Peyer's patch (tissue), 4 donors: ENCODE measurements around the gene PROSER1. TPM values are rescaled to one million over a fixed set of nuclear protein-coding genes. Genes with fewer than 3 reads are reported as not detected.

ENCODE experiments used
- DNase-seq, 3 donors: peaks; one replicate each; pipeline ENCODE4 v3.0.0-alpha.2; 2017 to 2019
- H3K27ac ChIP-seq, 4 donors: fragments of 200-600 bp; sonication (generic); one replicate each; pipeline ENCODE4 v1.5.1; 2016 to 2019
- H3K27me3 ChIP-seq, 2 donors: fragments of 200-600 bp; sonication (generic); one replicate each; pipeline ENCODE4 v1.5.1; 2019
- H3K36me3 ChIP-seq, 3 donors: fragments of 200-600 bp; sonication (generic); one replicate each; pipeline ENCODE4 v1.5.1; 2016 to 2019
- H3K4me1 ChIP-seq, 4 donors: fragments of 200-600 bp; sonication (generic); one replicate each; pipeline ENCODE4 v1.5.1; 2016 to 2019
- H3K4me3 ChIP-seq, 4 donors: fragments of 200-600 bp; sonication (generic); 1 replicate in 3 of 4; 2 replicates in 1 of 4; pipeline ENCODE4 v1.5.1; 2016 to 2019; ENCODE audit warnings: mild to moderate bottlenecking in 1 of 4
- H3K9me3 ChIP-seq, 4 donors: fragments of 200-600 bp; sonication (generic); one replicate each; pipeline ENCODE4 v1.5.1; 2016 to 2019; ENCODE audit warnings: mild to moderate bottlenecking in 1 of 4
- POLR2A ChIP-seq, 2 donors: fragments of 450-650 bp; IDR thresholded peaks; one replicate each; pipeline ENCODE4 v1.5.1; 2017; ENCODE audit warnings: antibody characterized with exemption in 2 of 2, mild to moderate bottlenecking in 2 of 2, moderate library complexity in 2 of 2
- total RNA-seq, 4 donors: library from RNA; depleted of rRNA; stranded (reverse); fragments of >200 nt; gene quantifications; one replicate each; pipeline ENCODE4 v1.1.0, GENCODE V29; 2016
- TF ChIP-seq, protein P1 (sequence below), 6 experiments: fragments of 450-650 bp in 4 of 6; fragments of 200-600 bp in 2 of 6; sonication (generic) in 1 of 6; IDR thresholded peaks; one replicate each; pipeline ENCODE4 v1.5.1; 2017 to 2019; ENCODE audit warnings: antibody characterized with exemption in 6 of 6, mild to moderate bottlenecking in 3 of 6, moderate library complexity in 1 of 6

Gene PROSER1
- total RNA-seq, 4 donors from 2014 or later, result 36.5 to 84.2 (median 43.0) TPM

- Histone ChIP-seq H3K27ac (no peak overlapping the region), H3K36me3 (peaks cover 0 to 12% (median 0%) of the 10 kb centered on the region in 3 donors), H3K9me3 (no peaks in the 10 kb centered on the region), H3K27me3 (no peaks in the 10 kb centered on the region), H3K4me3 (no peak overlapping the region), H3K4me1 (peaks cover 0 to 21% (median 0%) of the 10 kb centered on the region in 4 donors)
- no peak for TF ChIP-seq POLR2A (IDR thresholded peaks at IDR 0.05)
- TF ChIP-seq, protein P1, sequence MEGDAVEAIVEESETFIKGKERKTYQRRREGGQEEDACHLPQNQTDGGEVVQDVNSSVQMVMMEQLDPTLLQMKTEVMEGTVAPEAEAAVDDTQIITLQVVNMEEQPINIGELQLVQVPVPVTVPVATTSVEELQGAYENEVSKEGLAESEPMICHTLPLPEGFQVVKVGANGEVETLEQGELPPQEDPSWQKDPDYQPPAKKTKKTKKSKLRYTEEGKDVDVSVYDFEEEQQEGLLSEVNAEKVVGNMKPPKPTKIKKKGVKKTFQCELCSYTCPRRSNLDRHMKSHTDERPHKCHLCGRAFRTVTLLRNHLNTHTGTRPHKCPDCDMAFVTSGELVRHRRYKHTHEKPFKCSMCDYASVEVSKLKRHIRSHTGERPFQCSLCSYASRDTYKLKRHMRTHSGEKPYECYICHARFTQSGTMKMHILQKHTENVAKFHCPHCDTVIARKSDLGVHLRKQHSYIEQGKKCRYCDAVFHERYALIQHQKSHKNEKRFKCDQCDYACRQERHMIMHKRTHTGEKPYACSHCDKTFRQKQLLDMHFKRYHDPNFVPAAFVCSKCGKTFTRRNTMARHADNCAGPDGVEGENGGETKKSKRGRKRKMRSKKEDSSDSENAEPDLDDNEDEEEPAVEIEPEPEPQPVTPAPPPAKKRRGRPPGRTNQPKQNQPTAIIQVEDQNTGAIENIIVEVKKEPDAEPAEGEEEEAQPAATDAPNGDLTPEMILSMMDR (IDR thresholded peaks at IDR 0.05), result no peak
- DNase-seq, result no peak
These were observed 5.7 kb downstream of the PROSER1 start for GRCh38 chr13:39032150-39032549.

GRCh38 chr13:39025433-39025839 is 12.5 kb downstream of the PROSER1 start:
- H3K4me1 ChIP-seq, result no peaks in the 10 kb centered on the region
- no peak for DNase-seq
- TF ChIP-seq, protein P1 (IDR thresholded peaks at IDR 0.05), result no peak
- no peak for TF ChIP-seq POLR2A (IDR thresholded peaks at IDR 0.05)
- H3K36me3 ChIP-seq, result peaks cover 0 to 70% (median 0%) of the 10 kb centered on the region in 3 donors
- no peaks in the 10 kb centered on the region for H3K27me3 ChIP-seq
- H3K4me3 ChIP-seq, result no peak overlapping the region
- no peak overlapping the region for H3K27ac ChIP-seq
- no peaks in the 10 kb centered on the region for H3K9me3 ChIP-seq

DNA sequence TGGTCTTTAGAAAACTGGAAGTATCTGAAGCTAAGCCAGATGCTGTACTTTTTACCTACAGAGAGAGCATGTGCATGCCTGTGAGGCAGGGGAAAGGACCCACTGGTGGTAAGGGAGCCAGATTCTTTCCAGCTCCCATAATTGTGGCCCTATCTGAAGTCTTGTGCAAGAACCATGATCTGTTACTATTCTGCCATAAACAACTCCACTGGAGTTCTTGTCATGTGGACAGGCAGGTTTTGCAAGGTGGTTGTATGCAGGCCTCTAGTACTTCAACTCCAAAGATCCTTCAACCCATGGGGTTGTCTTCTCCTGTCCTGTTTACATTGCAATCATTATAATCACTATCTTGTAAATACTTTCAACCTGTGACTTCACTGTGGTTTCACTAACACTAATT is 14.1 kb downstream of the PROSER1 start:
- Histone ChIP-seq H3K36me3 (peaks cover 0 to 70% (median 0%) of the 10 kb centered on the region in 3 donors), H3K27ac (no peak overlapping the region), H3K9me3 (no peaks in the 10 kb centered on the region), H3K27me3 (no peaks in the 10 kb centered on the region), H3K4me3 (no peak overlapping the region), H3K4me1 (no peaks in the 10 kb centered on the region)
- TF ChIP-seq, protein P1 (IDR thresholded peaks at IDR 0.05), result no peak
- no peak for TF ChIP-seq POLR2A (IDR thresholded peaks at IDR 0.05)
- DNase-seq, result no peak

GRCh38 chr13:39023316-39023715 is 14.6 kb downstream of the PROSER1 start:
- Histone ChIP-seq H3K4me3 (no peak overlapping the region), H3K27me3 (no peaks in the 10 kb centered on the region), H3K4me1 (no peaks in the 10 kb centered on the region), H3K27ac (no peak overlapping the region), H3K9me3 (no peaks in the 10 kb centered on the region), H3K36me3 (peaks cover 0 to 69% (median 0%) of the 10 kb centered on the region in 3 donors)
- DNase-seq, result no peak
- no peak for TF ChIP-seq POLR2A (IDR thresholded peaks at IDR 0.05)
- TF ChIP-seq, protein P1 (IDR thresholded peaks at IDR 0.05), result no peak

GRCh38 chr13:39020853-39021462 is 16.9 kb downstream of the PROSER1 start:
- H3K36me3 ChIP-seq, result peaks cover 0 to 67% (median 0%) of the 10 kb centered on the region in 3 donors
- TF ChIP-seq, protein P1 (IDR thresholded peaks at IDR 0.05), result no peak
- no peak for TF ChIP-seq POLR2A (IDR thresholded peaks at IDR 0.05)
- no peak for DNase-seq
- H3K4me3 ChIP-seq, result no peak overlapping the region
- no peaks in the 10 kb centered on the region for H3K4me1 ChIP-seq
- no peak overlapping the region for H3K27ac ChIP-seq
- no peaks in the 10 kb centered on the region for H3K9me3 ChIP-seq
- H3K27me3 ChIP-seq, result no peaks in the 10 kb centered on the region
